ENCODE data around the gene HJURP.
"Not testable (repeated sequence)": the region's sequence is repeated elsewhere in the genome, so short reads cannot be mapped to it uniquely, and the experiment has no call there.

Gene HJURP
- 0 to 0.07 reads per million in 2 donors for total RNA-seq

GRCh38 chr2:233854241-233854981, at the start of gene HJURP:
Gene HJURP, minus strand, starts transcription at chr2:233854535. Its CDS starts 35 bp downstream, at chr2:233854500.
- DNase-seq, result peak; percentile 76

- DNase-seq, result no peak
Measured at GRCh38 chr2:233901884-233902283, 47.5 kb upstream of the HJURP start.

GRCh38 chr2:233901367-233901766, 47.0 kb upstream of the HJURP start:
- DNase-seq, result no peak

GRCh38 chr2:233896253-233896652, 41.9 kb upstream of the HJURP start:
- not testable (repeated sequence) for DNase-seq

- DNase-seq, result no peak
Measured at GRCh38 chr2:233892793-233893192, 38.5 kb upstream of the HJURP start.

- no peak for DNase-seq
Measured at GRCh38 chr2:233882353-233882752, 28.0 kb upstream of the HJURP start.

- DNase-seq, result not testable (repeated sequence)
Measured at GRCh38 chr2:233872125-233872524, 17.8 kb upstream of the HJURP start.

- DNase-seq, result no peak
Measured at GRCh38 chr2:233871432-233871831, 17.1 kb upstream of the HJURP start.

GRCh38 chr2:233867993-233868532, 13.7 kb upstream of the HJURP start, which contains the start of gene MSL3B:
Gene MSL3B, minus strand, starts transcription at chr2:233868386.
- peak; percentile 35 for DNase-seq

GRCh38 chr2:233866479-233866878, 12.1 kb upstream of the HJURP start:
- DNase-seq, result no peak

- no peak for DNase-seq
Measured at GRCh38 chr2:233865838-233866237, 11.5 kb upstream of the HJURP start.

GRCh38 chr2:233862261-233862768, 8.0 kb upstream of the HJURP start:
- no peak for DNase-seq

- DNase-seq, result no peak
Measured at GRCh38 chr2:233858331-233858730, 4.0 kb upstream of the HJURP start.

GRCh38 chr2:233857511-233858141, 3.3 kb upstream of the HJURP start:
- peak; percentile 39 for DNase-seq

- no peak for DNase-seq
Measured at GRCh38 chr2:233856184-233856583, 1.8 kb upstream of the HJURP start.

- no peak for DNase-seq
Measured at GRCh38 chr2:233855345-233855744, 1.0 kb upstream of the HJURP start.

- no peak for DNase-seq
Measured at GRCh38 chr2:233853883-233854240, 473 bp downstream of the HJURP start.

GRCh38 chr2:233853353-233853752, 982 bp downstream of the HJURP start:
- no peak for DNase-seq

GRCh38 chr2:233852056-233852455, 2.3 kb downstream of the HJURP start:
- DNase-seq, result no peak

GRCh38 chr2:233851169-233851568, 3.2 kb downstream of the HJURP start:
- no peak for DNase-seq

- no peak for DNase-seq
Measured at GRCh38 chr2:233850745-233851144, 3.6 kb downstream of the HJURP start.

GRCh38 chr2:233849607-233850271, 4.6 kb downstream of the HJURP start:
- DNase-seq, result no peak

GRCh38 chr2:233848276-233848675, 6.1 kb downstream of the HJURP start:
- DNase-seq, result no peak
